Caco-2 (cell line): ENCODE data around the gene FNDC3B. TPM values are rescaled to one million over a fixed set of nuclear protein-coding genes. Genes with fewer than 3 reads are reported as not detected.

ENCODE experiments used
- BruUV-seq: library from RNA; stranded (reverse); fragments of 400-500 nt; replicated peaks from 2 replicates; lab custom pipeline; 2021; lab: Mats Ljungman, UMichigan
- CTCF ChIA-PET: fragments of 300-600 bp; sonication (Branson Sonifier 250); formaldehyde crosslinking; loops from one replicate; lab custom pipeline; 2022; ENCODE audit warnings: antibody characterized with exemption; lab: Charles Lee
- POLR2A ChIA-PET: fragments of 300-600 bp; sonication (Branson Sonifier 250); formaldehyde crosslinking; loops from one replicate; lab custom pipeline; 2022; ENCODE audit warnings: antibody characterized with exemption; lab: Charles Lee
- DNase-seq, 2 experiments: peaks; one replicate each; pipeline versions ENCODE4 v3.0.0 to v3.0.0-alpha.2; 2020 to 2022
- H3K27me3 ChIP-seq: replicated peaks from 2 replicates; pipeline ENCODE4 v1.6.0; 2011; ENCODE audit warnings: low read length; ENCODE audit not compliant: control insufficient read depth, insufficient read depth
- H3K36me3 ChIP-seq: 2 replicates; pipeline ENCODE4 v1.5.1; 2011; ENCODE audit warnings: low read length; ENCODE audit not compliant: control insufficient read depth, insufficient read depth
- H3K4me1 ChIP-seq: fragments of 250-450 bp; sonication (Bioruptor Pico); 2 replicates; pipeline ENCODE4 v1.5.1; 2020; ENCODE audit warnings: mild to moderate bottlenecking
- H3K4me3 ChIP-seq: 2 replicates; pipeline ENCODE4 v1.5.1; 2011; ENCODE audit warnings: low read depth, mild to moderate bottlenecking, control low read depth, low read length
- H3K9me3 ChIP-seq: fragments of 250-450 bp; sonication (Bioruptor Pico); 2 replicates; pipeline ENCODE4 v1.5.1; 2020; ENCODE audit warnings: mild to moderate bottlenecking, moderate library complexity
- H3K27ac Mint-ChIP-seq: one replicate; pipeline ENCODE4 v1.8.0; 2022; ENCODE audit warnings: mixed read lengths; ENCODE audit not compliant: unreplicated experiment
- H3K27me3 Mint-ChIP-seq: one replicate; pipeline ENCODE4 v1.8.0; 2022; ENCODE audit warnings: mixed read lengths; ENCODE audit not compliant: insufficient read depth, unreplicated experiment
- H3K36me3 Mint-ChIP-seq: one replicate; pipeline ENCODE4 v1.8.0; 2022; ENCODE audit warnings: mild to moderate bottlenecking, mixed read lengths; ENCODE audit not compliant: insufficient read depth, unreplicated experiment
- H3K4me1 Mint-ChIP-seq: one replicate; pipeline ENCODE4 v1.8.0; 2022; ENCODE audit warnings: low read depth, mixed read lengths; ENCODE audit not compliant: unreplicated experiment
- H3K4me3 Mint-ChIP-seq: one replicate; pipeline ENCODE4 v1.8.0; 2022; ENCODE audit warnings: mild to moderate bottlenecking, moderate library complexity, mixed read lengths; ENCODE audit not compliant: unreplicated experiment
- H3K9me3 Mint-ChIP-seq: one replicate; pipeline ENCODE4 v1.8.0; 2022; ENCODE audit warnings: mixed read lengths; ENCODE audit not compliant: unreplicated experiment
- CTCF ChIP-seq, 2 experiments: fragments of 200-600 bp in 1 of 2; IDR thresholded peaks; 1 replicate in 1 of 2; 2 replicates in 1 of 2; pipeline versions ENCODE4 v1.5.1 to v1.8.0; 2011 to 2022; ENCODE audit warnings: antibody characterized with exemption in 1 of 2, control low read depth in 1 of 2, inconsistent platforms in 1 of 2, low read depth in 1 of 2, low read length in 1 of 2, mild to moderate bottlenecking in 1 of 2, moderate library complexity in 1 of 2; ENCODE audit not compliant: insufficient read depth in 1 of 2, severe bottlenecking in 1 of 2, unreplicated experiment in 1 of 2
- intact Hi-C: fragments of 100-400 bp; cut with micrococcal nuclease; formaldehyde crosslinking; loops from one replicate; pipeline ENCODE4 v1.10.0; 2022; ENCODE audit not compliant: unreplicated experiment
- total RNA-seq: library from RNA; stranded (reverse); gene quantifications from 2 replicates; pipeline ENCODE4 v1.2.3, GENCODE V29; 2022

FNDC3B gene
- total RNA-seq, 1 experiment from 2014 or later: 59.8 TPM

- Histone ChIP-seq H3K36me3 (no peaks in the 10 kb centered on the region), H3K4me1 (peaks cover 3% of the 10 kb centered on the region; the same call in 1 of the 2 replicates), H3K4me3 (no peak overlapping the region), H3K27me3 (no peaks in the 10 kb centered on the region), H3K9me3 (no peaks in the 10 kb centered on the region)
- intact Hi-C loops: no loop called here
- Mint-ChIP-seq H3K36me3 (peaks cover 21% of the 10 kb centered on the region), H3K4me1 (peaks cover 3% of the 10 kb centered on the region), H3K9me3 (no peaks in the 10 kb centered on the region), H3K27me3 (no peaks in the 10 kb centered on the region), H3K27ac (no peak overlapping the region), H3K4me3 (no peak overlapping the region)
- ChIA-PET CTCF (no interaction called here), POLR2A (no interaction called here)
- no peak for TF ChIP-seq CTCF (IDR thresholded peaks at IDR 0.05; ENCODE audit: insufficient read depth in 1 of 2, low read depth in 1 of 2, low read length in 1 of 2, severe bottlenecking in 1 of 2, unreplicated experiment in 1 of 2)
- no peak for DNase-seq
- BruUV-seq: no TSS peak
These were observed 190.1 kb downstream of the FNDC3B start for GRCh38 chr3:172229462-172229861.

- Mint-ChIP-seq H3K4me3 (no peak overlapping the region), H3K9me3 (no peaks in the 10 kb centered on the region), H3K4me1 (no peaks in the 10 kb centered on the region), H3K27ac (no peak overlapping the region), H3K36me3 (peaks cover 21% of the 10 kb centered on the region), H3K27me3 (no peaks in the 10 kb centered on the region)
- no peak overlapping the region for H3K4me3 ChIP-seq
- CTCF ChIA-PET: no interaction called here
- no TSS peak for BruUV-seq
- POLR2A ChIA-PET: no interaction called here
- no peak for DNase-seq
- H3K9me3 ChIP-seq: no peaks in the 10 kb centered on the region
- H3K4me1 ChIP-seq: no peaks in the 10 kb centered on the region
- H3K36me3 ChIP-seq: no peaks in the 10 kb centered on the region
- H3K27me3 ChIP-seq: no peaks in the 10 kb centered on the region
- no peak for TF ChIP-seq CTCF (IDR thresholded peaks at IDR 0.05; ENCODE audit: insufficient read depth in 1 of 2, low read depth in 1 of 2, low read length in 1 of 2, severe bottlenecking in 1 of 2, unreplicated experiment in 1 of 2)
- intact Hi-C loops: no loop called here
These were observed 192.0 kb downstream of the FNDC3B start for GRCh38 chr3:172231318-172231901.

GRCh38 chr3:172232579-172233212 lies 193.3 kb downstream of the FNDC3B start:
- DNase-seq: no peak
- ChIA-PET POLR2A (no interaction called here), CTCF (no interaction called here)
- Mint-ChIP-seq H3K27me3 (no peaks in the 10 kb centered on the region), H3K4me3 (no peak overlapping the region), H3K9me3 (no peaks in the 10 kb centered on the region), H3K27ac (no peak overlapping the region), H3K4me1 (no peaks in the 10 kb centered on the region), H3K36me3 (peaks cover 13% of the 10 kb centered on the region)
- Histone ChIP-seq H3K36me3 (no peaks in the 10 kb centered on the region), H3K9me3 (no peaks in the 10 kb centered on the region), H3K4me1 (no peaks in the 10 kb centered on the region), H3K27me3 (no peaks in the 10 kb centered on the region), H3K4me3 (no peak overlapping the region)
- no TSS peak for BruUV-seq
- intact Hi-C loops: no loop called here
- no peak for TF ChIP-seq CTCF (IDR thresholded peaks at IDR 0.05; ENCODE audit: insufficient read depth in 1 of 2, low read depth in 1 of 2, low read length in 1 of 2, severe bottlenecking in 1 of 2, unreplicated experiment in 1 of 2)
